Stimulated activated CD8-positive, alpha-beta memory T cell treated with anti-CD3 and anti-CD28 coated beads, Interleukin-7, amount 100 ng/mL, for 1 hour (primary cell): ENCODE measurements around the gene LZTS2.

Experiments used
- DNase-seq, 2 donors: peaks; one replicate each; pipeline ENCODE4 v3.0.0-alpha.2; 2020; ENCODE audit warnings: low read depth in 2 of 2

LZTS2 gene

DNA sequence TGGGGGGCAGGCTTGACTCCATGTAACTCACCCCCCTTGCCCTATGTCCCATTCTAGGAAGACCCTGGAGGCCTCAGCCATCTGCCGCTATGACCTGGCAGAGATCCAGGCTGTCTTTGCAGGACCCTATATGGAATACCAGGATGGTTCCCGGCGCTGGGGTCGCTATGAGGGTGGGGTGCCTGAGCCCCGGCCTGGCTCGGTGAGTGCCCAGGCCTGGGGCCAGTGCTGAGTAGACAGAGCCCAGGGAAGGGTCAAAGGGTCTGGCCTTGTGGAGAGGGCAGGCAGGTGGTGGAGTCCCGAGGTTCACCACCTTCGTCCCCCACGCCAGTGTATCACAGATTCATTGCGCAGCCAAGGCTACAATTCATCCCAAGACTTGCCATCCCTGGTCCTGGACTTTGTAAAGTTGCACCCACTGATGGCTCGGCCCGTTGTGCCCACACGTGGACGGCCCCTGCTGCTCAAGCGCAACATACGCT, 19.8 kb upstream of the LZTS2 start:
- DNase-seq: no peak

DNA sequence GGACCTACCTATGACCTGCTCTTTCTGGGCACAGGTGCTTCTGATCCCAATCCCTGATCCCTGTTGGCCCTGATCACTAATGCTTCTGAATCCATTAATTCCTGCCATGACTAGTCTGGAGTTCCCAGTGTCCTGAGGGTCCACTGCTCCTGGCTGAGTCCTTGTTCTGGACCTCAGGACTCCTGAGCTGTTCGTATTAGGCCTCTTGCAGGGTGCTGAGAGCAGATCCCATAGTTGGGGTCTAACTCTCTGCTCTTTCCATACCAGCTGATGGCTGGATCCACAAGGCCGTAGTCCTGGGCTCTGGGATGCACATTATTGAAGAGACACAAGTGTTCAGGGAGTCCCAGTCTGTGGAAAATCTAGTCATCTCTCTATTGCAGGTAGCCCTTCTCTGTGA, 19.3 kb upstream of the LZTS2 start:
- no peak for DNase-seq

GRCh38 chr10:100980711-100981110, 18.9 kb upstream of the LZTS2 start:
- DNase-seq: no peak

GRCh38 chr10:100981178-100981772, 18.3 kb upstream of the LZTS2 start:
- no peak for DNase-seq

GRCh38 chr10:100982916-100983830, 16.4 kb upstream of the LZTS2 start:
- no peak for DNase-seq

DNA sequence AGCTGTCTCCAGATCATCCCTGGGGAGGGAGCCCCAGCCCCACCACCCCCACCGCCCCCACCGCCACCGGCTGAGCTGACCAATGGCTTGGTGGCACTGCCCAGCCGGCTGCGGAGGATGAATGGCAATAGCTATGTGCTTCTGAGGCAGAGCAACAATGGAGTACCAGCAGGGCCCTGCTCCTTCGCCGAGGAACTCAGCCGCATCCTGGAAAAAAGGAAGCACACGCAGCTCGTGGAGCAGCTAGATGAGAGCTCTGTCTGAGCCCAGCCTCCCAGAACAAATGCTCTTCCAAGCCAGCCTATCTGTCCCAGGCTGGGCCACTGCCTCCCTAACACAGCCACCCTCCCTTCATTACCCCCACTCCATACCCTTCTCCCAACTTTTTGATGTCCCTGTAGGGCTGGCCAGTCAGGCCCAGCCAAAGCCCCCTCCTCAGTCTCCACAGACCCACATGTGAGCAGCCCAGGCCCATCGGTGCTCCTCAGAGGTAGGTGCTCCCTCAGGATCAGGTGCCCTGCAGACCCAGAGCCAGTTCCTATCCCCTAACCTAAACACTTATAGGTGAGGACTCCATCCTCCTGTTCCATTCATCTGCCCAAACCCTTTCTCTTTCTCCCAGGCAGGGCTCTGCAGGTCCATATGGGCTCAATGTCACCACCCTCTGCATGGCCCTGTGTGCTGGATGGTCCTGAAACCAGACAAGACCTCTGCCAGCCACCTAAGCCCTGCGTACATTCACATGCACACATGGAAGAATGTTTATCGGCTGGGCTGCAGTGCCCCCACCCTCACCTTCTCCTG, 15.5 kb upstream of the LZTS2 start:
- no peak for DNase-seq

DNA sequence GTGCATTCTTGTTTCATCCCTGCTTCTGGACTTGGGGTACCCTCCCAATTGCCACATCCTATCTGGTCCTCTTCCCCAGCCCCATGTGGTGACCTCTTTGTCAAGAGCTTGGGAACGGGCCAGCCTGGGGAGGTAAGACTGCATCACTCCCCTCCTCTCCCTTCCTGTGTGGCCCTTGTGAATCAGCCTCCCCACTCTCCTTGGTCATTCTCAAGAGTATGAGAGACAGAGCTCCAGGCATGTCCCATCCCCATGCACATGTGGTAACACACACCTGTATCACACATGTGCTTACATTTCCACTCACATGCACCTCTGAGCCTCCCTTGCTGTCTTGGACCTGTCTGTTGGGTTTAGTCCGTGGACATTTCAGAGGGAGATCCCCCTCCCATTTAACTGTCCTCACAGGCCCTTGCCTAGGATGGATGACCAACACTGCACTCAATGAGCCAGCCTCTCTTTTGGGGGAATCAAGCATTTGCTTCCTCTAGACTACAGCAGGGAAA, 14.9 kb upstream of the LZTS2 start:
- DNase-seq: no peak

- DNase-seq: no peak
Observed at GRCh38 chr10:100985336-100985735, 14.3 kb upstream of the LZTS2 start.

- no peak for DNase-seq
Observed at GRCh38 chr10:100986623-100986951, 13.0 kb upstream of the LZTS2 start.

DNA sequence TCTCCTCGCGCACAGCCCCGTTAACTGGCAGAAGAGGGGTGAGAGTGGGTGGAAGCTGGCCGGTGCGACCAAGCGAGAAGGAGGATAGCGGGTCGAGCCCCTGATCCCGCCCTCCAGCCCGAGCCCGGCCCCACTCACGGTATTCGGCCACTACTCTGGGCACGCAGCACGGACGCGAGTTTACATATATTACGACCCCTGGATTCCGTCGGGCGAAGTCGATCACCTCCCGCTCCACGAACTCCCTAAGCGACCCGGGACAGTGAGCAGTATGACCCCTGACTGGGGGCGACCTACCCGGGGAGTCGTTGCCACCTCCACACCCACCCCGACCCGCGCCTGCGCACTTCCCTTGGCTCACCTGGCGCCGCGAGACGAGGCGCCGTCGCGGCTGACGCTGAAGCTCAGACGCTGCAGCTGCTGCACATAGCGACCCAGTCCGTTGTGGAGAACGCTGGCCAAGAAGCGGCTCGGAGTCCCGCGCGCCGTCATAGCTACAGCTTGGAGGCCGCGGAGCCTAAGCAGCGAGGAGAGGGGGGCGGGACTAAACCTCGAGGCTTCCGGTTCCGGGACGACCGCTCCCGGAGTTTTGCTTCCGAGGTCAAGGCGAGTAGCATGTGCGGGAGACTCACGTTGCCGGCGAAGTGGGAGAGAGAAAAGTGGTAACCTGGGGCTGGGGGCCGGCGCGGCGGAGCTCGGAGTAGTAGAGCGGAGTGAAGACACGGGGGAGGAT, 12.5 kb upstream of the LZTS2 start, which contains the start of the genes MRPL43 and TWNK:
Gene MRPL43 (minus strand): TSS at position 546 of the 733 bp plus-strand sequence. CDS start 54 bp downstream, at position 492.
Gene TWNK (plus strand): TSS at position 592 of the 733 bp plus-strand sequence. CDS start 668 bp downstream, outside the sequence.
- DNase-seq: peak; percentile 65 to 71

DNA sequence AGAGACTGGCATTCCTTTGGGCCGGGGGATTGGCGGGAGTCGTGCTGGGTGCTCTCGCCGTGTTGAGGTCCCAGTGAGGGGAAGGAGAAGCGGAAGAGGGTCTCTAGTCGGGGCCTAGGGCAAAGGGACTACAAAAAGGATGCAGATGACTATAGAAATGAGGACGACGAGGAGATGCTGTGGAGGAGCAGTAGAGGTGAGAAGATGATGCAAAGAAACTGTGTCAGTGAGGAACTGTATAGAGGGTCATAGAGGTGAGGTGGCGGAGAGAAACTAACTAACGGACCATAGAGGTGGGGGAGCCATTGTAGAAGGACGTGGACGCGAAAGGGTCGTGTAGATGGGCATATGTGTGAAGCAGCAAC, 11.9 kb upstream of the LZTS2 start:
- no peak for DNase-seq

DNA sequence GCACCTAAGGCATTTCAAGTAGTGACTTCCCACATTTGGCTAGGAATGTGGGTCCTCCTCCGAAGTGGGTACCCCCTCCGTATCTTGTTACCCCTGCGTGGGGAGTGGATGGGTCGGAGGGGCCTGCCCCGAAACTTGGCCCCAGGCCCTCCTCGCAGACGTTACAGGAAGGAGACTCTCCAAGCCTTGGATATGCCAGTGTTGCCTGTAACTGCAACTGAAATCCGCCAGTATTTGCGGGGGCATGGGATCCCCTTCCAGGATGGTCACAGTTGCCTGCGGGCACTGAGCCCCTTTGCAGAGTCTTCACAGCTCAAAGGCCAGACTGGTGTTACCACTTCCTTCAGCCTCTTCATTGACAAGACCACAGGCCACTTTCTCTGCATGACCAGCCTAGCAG, 11.4 kb upstream of the LZTS2 start:
- DNase-seq: no peak

GRCh38 chr10:100989088-100989487, 10.5 kb upstream of the LZTS2 start:
- no peak for DNase-seq

- DNase-seq: no peak
Observed at GRCh38 chr10:100993986-100994708, 5.5 kb upstream of the LZTS2 start.

GRCh38 chr10:100995181-100995580, 4.4 kb upstream of the LZTS2 start:
- no peak for DNase-seq

DNA sequence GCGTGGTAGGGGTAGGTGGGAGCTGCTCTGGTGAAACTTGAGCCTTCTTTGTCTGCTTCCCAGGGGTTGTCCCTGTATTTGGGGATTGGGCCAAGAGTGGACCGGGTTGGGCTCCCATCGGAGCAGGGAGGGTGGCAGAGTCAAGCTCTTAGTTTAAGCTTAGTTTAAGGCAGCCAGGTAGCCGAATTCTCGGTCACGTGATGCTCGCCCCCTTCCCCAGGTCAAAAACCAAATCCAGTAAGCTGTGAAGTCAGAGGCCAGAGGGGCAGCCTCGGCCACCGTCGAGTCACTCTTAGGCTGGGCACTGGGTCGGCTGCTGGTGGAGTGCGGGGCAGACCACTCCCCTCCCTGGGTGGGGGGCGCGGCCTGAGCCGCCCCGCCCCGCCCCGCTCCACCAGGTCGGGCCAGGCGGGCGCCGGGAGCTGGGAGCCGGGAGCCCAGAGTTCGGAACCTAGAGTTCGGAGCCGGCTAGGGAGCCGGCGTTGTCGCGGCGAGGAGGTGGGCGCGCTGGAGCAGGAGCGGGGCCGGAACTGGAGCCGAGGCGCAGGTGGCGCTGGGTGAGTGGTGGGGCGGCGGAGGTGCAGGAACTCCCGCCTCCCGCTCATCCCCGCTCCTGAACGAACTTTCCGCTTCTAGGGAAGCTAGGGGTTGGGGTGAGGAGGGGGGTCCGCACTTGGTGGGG, 2.8 kb upstream of the LZTS2 start:
- DNase-seq: no peak

- peak; percentile 39 to 52 for DNase-seq
Observed at GRCh38 chr10:100997360-100998182, 2.0 kb upstream of the LZTS2 start.

- peak in 1 of 2 donors; percentile 28 for DNase-seq
Observed at GRCh38 chr10:100998183-100998990, 1.2 kb upstream of the LZTS2 start.
